A673 (cell line): ENCODE measurements around the gene PALD1.

Experiments
- EZH2 ChIP-seq: fragments of 200-600 bp; sonication (generic); IDR thresholded peaks from 2 replicates; pipeline ENCODE4 v1.6.1; 2017; ENCODE audit warnings: borderline replicate concordance, low read depth, mild to moderate bottlenecking, mixed read lengths, antibody characterized with exemption, low read length; ENCODE audit not compliant: poor library complexity, severe bottlenecking
- TF ChIP-seq, protein P1 (sequence below): fragments of 300-800, 200-600 bp; sonication (generic); conservative IDR thresholded peaks from 2 replicates; pipeline ENCODE4 v1.5.1; 2017; ENCODE audit warnings: low read depth, mild to moderate bottlenecking, antibody characterized with exemption, low read length, moderate library complexity, mixed read lengths

GRCh38 chr10:70505908-70506307 lies 27.3 kb downstream of the PALD1 start:
- TF ChIP-seq, protein P1, sequence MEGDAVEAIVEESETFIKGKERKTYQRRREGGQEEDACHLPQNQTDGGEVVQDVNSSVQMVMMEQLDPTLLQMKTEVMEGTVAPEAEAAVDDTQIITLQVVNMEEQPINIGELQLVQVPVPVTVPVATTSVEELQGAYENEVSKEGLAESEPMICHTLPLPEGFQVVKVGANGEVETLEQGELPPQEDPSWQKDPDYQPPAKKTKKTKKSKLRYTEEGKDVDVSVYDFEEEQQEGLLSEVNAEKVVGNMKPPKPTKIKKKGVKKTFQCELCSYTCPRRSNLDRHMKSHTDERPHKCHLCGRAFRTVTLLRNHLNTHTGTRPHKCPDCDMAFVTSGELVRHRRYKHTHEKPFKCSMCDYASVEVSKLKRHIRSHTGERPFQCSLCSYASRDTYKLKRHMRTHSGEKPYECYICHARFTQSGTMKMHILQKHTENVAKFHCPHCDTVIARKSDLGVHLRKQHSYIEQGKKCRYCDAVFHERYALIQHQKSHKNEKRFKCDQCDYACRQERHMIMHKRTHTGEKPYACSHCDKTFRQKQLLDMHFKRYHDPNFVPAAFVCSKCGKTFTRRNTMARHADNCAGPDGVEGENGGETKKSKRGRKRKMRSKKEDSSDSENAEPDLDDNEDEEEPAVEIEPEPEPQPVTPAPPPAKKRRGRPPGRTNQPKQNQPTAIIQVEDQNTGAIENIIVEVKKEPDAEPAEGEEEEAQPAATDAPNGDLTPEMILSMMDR = no peak
- TF ChIP-seq EZH2 = no peak
